Measurements from ENCODE around the gene MAP3K5.

MAP3K5 gene

GRCh38 chr6:136579800-136580199 lies 212.5 kb downstream of the MAP3K5 start:
- no peak for DNase-seq (ENCODE audit: low read depth in 2 of 2)

GRCh38 chr6:136576821-136577220 lies 215.5 kb downstream of the MAP3K5 start:
- DNase-seq (ENCODE audit: low read depth in 2 of 2): no peak

- DNase-seq (ENCODE audit: low read depth in 2 of 2): no peak
Observed at GRCh38 chr6:136571496-136571895, 220.8 kb downstream of the MAP3K5 start.

GRCh38 chr6:136571065-136571464 lies 221.2 kb downstream of the MAP3K5 start:
- no peak for DNase-seq (ENCODE audit: low read depth in 2 of 2)

- no peak for DNase-seq (ENCODE audit: low read depth in 2 of 2)
Observed at GRCh38 chr6:136568129-136568528, 224.1 kb downstream of the MAP3K5 start.

GRCh38 chr6:136567688-136568087 lies 224.6 kb downstream of the MAP3K5 start:
- DNase-seq (ENCODE audit: low read depth in 2 of 2): no peak

GRCh38 chr6:136566851-136567250 lies 225.4 kb downstream of the MAP3K5 start:
- DNase-seq (ENCODE audit: low read depth in 2 of 2): no peak

- DNase-seq (ENCODE audit: low read depth in 2 of 2): no peak
Observed at GRCh38 chr6:136566007-136566487, 226.2 kb downstream of the MAP3K5 start.

- no peak for DNase-seq (ENCODE audit: low read depth in 2 of 2)
Observed at GRCh38 chr6:136564180-136564579, 228.1 kb downstream of the MAP3K5 start.

- no peak for DNase-seq (ENCODE audit: low read depth in 2 of 2)
Observed at GRCh38 chr6:136563386-136564152, 228.7 kb downstream of the MAP3K5 start.

GRCh38 chr6:136562211-136562610 lies 230.1 kb downstream of the MAP3K5 start:
- DNase-seq (ENCODE audit: low read depth in 2 of 2): no peak

GRCh38 chr6:136553166-136553787 lies 239.0 kb downstream of the MAP3K5 start:
- no peak for DNase-seq (ENCODE audit: low read depth in 2 of 2)

GRCh38 chr6:136552054-136552453 lies 240.2 kb downstream of the MAP3K5 start:
- DNase-seq (ENCODE audit: low read depth in 2 of 2): no peak

- DNase-seq (ENCODE audit: low read depth in 2 of 2): no peak
Observed at GRCh38 chr6:136551103-136551502, 241.2 kb downstream of the MAP3K5 start.

- DNase-seq (ENCODE audit: low read depth in 2 of 2): peak; percentile 44 to 49
Observed at GRCh38 chr6:136550330-136551071, 241.8 kb downstream of the MAP3K5 start, which contains the start of gene MAP7. TSS of gene MAP7 (minus strand) at chr6:136550422. CDS start at chr6:136550408, 14 bp downstream.

GRCh38 chr6:136550045-136550329 lies 242.3 kb downstream of the MAP3K5 start:
- no peak for DNase-seq (ENCODE audit: low read depth in 2 of 2)

GRCh38 chr6:136549300-136550044 lies 242.8 kb downstream of the MAP3K5 start:
- no peak for DNase-seq (ENCODE audit: low read depth in 2 of 2)

- DNase-seq (ENCODE audit: low read depth in 2 of 2): no peak
Observed at GRCh38 chr6:136548582-136549299, 243.5 kb downstream of the MAP3K5 start.

- no peak for DNase-seq (ENCODE audit: low read depth in 2 of 2)
Observed at GRCh38 chr6:136547871-136548270, 244.4 kb downstream of the MAP3K5 start.

GRCh38 chr6:136547336-136547735 lies 244.9 kb downstream of the MAP3K5 start:
- DNase-seq (ENCODE audit: low read depth in 2 of 2): no peak

- DNase-seq (ENCODE audit: low read depth in 2 of 2): no peak
Observed at GRCh38 chr6:136546331-136546730, 245.9 kb downstream of the MAP3K5 start.

All from activated CD4-positive, alpha-beta T cell treated with anti-CD3 and anti-CD28 coated beads for 24 hours (primary cell).